Astrocyte of the cerebellum (primary cell): Measurements from ENCODE around the gene ARMC9.

Experiments used
- DNase-seq: peaks from one replicate; pipeline ENCODE4 v3.0.0-alpha.2; 2011; ENCODE audit warnings: low read depth
- H3K4me3 ChIP-seq: 2 replicates; pipeline ENCODE4 v1.5.1; 2011; ENCODE audit warnings: mild to moderate bottlenecking, low read depth, low read length, moderate library complexity
- in situ Hi-C: cut with HindIII; loops from 2 replicates; pipeline ENCODE4 v1.10.0; 2017; ENCODE audit warnings: low sequenced_read_pairs
- TF ChIP-seq, protein P1 (sequence below): IDR thresholded peaks from 2 replicates; pipeline ENCODE4 v1.5.1; 2012; ENCODE audit warnings: low read length, low read depth, moderate library complexity, mild to moderate bottlenecking; ENCODE audit errors: missing control alignments

ARMC9 gene

DNA sequence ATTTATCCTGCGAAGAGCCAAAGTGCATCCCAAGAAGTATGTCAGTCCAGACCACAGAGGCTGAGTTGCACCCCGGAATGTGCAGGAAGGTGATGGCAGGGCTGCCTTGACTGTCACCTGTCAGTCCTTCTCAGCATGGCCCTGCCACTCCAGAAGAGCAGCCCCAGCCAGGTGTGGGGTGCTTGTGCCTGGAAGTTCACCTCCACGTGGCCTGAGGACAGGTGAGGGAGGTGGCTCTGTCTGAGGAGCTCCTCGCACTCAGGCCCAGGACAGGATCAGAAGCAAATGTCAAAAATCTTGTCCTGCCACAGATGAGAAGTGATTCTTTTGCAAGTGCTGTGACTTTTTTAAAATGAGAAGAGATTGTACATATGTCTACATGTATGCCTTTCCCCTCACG lies 165.6 kb downstream of the ARMC9 start:
- no peak overlapping the region for H3K4me3 ChIP-seq
- TF ChIP-seq, protein P1, sequence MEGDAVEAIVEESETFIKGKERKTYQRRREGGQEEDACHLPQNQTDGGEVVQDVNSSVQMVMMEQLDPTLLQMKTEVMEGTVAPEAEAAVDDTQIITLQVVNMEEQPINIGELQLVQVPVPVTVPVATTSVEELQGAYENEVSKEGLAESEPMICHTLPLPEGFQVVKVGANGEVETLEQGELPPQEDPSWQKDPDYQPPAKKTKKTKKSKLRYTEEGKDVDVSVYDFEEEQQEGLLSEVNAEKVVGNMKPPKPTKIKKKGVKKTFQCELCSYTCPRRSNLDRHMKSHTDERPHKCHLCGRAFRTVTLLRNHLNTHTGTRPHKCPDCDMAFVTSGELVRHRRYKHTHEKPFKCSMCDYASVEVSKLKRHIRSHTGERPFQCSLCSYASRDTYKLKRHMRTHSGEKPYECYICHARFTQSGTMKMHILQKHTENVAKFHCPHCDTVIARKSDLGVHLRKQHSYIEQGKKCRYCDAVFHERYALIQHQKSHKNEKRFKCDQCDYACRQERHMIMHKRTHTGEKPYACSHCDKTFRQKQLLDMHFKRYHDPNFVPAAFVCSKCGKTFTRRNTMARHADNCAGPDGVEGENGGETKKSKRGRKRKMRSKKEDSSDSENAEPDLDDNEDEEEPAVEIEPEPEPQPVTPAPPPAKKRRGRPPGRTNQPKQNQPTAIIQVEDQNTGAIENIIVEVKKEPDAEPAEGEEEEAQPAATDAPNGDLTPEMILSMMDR: no peak
- in situ Hi-C loops: no loop called here
- no peak for DNase-seq

DNA sequence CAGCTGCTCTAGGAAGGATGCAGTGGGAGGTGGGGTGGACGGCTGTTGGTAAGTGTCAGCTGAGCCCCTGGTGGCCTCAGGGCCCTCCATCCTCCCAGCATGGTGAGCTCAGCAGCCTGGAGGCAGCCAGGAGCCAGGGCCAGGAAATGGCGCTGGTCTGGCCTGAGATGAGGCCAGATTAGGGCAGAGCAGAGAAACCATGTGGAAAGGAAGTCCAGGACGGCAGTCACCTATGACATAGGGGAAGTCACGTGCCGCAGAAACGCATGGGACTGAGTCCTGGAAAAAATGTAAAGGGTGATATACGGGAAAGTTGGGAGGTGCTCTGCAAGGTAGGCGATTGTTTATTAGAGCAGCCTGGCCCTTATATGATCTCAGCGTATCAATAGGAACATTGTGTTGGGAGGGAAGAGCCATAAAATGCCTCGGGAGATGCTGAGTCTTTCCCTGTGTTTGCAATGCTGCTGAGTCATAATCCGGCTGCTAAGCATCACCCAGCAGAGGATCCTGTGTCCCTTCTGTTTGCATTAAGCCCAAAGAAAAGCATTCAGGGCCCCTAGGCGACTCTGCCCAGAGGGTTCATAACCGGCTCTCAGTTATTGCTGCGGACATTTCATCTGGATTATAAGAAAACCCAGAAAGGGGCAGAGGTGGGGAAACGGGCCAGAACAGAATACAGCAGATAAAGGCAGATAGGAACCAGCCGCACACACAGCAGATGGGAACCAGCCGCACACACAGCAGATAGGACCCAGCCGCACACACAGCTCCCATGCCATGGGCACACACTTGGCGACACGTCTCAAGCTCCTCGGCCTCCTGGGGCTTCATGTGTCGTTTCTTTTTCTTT lies 166.8 kb downstream of the ARMC9 start:
- peak; percentile 11 for DNase-seq
- TF ChIP-seq, protein P1: no peak
- no peak overlapping the region for H3K4me3 ChIP-seq
- in situ Hi-C loops: no loop called here

DNA sequence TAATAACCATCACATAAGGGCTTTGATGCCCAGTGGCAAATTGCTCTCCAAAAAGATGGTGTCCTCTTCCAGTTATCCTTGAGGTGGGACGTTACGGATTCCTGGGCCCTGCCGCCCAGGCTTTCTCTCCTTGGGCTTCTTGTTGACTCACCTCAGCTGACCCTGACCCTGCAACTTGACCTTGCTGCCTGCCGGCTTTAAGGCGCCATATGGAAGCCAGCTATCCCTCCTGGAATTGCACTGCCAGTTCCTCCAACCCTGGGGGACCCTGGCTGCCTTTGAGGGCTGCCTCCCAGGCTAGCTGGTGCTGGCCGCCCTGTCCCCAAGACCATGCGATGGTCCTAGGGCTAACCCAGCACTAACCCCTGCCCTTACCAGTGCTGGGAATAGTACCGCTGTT lies 168.7 kb downstream of the ARMC9 start:
- H3K4me3 ChIP-seq: no peak overlapping the region
- TF ChIP-seq, protein P1: no peak
- DNase-seq: no peak
- in situ Hi-C loops: no loop called here

DNA sequence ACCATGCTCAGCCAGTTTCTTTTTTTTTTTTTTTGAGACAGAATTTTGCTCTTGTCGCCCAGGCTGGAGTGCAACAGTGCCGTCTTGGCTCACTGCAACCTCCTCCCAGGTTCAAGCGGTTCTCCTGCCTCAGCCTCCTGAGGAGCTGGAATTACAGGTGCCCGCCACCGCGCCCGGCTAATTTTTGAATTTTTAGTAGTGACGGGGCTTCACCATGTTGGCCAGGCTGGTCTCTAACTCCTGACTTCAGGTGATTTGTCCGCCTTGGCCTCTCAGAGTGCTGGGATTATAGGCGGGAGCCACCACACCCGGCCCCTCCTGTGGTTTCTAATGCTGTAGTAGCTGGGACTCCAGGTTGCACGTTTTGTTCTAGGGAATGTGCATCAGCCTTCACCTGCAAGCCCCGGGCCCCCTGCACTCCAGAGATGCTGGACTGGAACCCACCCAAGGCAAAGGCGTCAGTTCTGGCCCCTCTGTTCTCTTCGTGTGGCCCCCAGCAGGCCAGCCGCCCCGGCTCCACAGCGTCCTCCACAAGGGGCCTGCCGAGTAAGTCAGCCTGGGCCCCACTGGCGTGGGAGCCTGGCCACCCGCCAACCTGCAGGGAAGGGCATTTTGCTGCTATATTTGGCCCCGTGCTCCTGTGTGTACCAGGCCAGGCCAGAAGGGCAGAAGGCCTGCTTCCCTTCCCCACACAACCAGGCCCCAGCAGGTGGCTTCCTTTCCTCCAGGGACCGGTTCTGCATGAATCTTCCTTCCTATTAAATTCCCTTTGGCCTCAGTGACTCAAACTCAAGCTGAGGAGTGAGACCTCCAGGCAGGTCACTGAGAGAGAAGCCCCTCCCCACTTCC lies 171.4 kb downstream of the ARMC9 start:
- TF ChIP-seq, protein P1: no peak
- H3K4me3 ChIP-seq: no peak overlapping the region
- DNase-seq: no peak
- in situ Hi-C loops: no loop called here

DNA sequence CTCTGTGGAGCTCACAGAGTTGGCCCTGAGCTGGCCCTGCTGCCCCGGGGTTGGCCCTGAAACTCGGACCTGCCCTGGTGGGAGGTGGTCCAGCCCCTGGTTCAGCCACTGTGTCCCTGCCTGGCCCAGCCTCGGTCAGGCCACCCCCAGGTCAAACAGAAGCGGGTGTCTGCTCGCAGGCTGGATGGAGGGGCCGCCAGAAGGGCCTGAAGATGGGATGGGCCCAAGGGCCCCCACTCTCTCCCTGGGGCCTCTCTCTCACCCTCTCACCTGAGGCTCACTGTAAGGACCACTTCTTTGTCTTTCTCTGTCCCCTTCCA lies 172.0 kb downstream of the ARMC9 start:
- TF ChIP-seq, protein P1: no peak
- in situ Hi-C loops: no loop called here
- H3K4me3 ChIP-seq: no peak overlapping the region
- no peak for DNase-seq

DNA sequence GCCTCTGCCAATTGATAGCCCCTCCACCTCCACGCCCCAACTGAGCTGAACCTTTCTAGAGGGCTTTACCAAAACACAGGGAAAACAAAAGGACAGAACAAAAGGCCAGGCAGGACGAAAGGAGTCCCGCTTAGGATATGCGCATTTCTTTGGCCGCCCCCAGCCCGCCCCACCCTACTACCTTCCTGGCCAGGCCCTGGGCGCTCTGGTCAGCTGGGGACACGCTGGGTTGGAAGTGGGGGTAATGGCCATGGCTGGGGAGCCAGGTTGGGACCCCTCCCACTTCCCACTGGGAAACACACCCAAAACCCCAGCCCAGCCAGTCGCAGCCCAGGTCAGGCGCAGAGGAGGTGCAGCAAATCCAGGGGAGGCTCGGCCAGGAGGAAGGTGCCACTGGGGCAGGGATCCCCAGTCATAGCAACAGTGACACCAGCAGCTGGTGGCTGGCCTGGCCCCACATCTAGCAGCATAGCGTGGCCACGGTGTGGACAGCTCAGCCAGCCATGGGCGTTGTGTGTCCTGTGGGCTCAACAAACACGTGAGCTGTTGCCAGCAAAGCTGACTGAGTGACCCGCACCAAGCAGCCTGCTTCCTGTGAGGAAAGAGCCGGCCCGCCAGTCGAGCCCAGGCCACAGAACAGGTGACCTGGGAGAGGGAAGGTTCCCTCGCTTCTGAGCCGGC lies 172.5 kb downstream of the ARMC9 start:
- DNase-seq: no peak
- H3K4me3 ChIP-seq: no peak overlapping the region
- TF ChIP-seq, protein P1: no peak
- in situ Hi-C loops: no loop called here
